ENCODE measurements around the gene MVB12B.

GRCh38 chr9:126472948-126473298 lies 146.3 kb downstream of the MVB12B start:
- no peak for TF ChIP-seq CTCF (IDR thresholded peaks at IDR 0.05)
- TF ChIP-seq ZFX (IDR thresholded peaks at IDR 0.05; ENCODE audit: borderline replicate concordance), result no peak

Measured in 22Rv1 (cell line).